NCI-H1694 (cell line): ENCODE measurements around the gene NAALADL2.

Experiments
- DNase-seq: peaks from one replicate; lab custom pipeline; 2025; lab: John Stamatoyannopoulos, UW

Gene NAALADL2

GRCh38 chr3:174986685-174987084 is 127.6 kb downstream of the NAALADL2 start:
- DNase-seq, result no peak

GRCh38 chr3:175001091-175001490 is 142.0 kb downstream of the NAALADL2 start:
- no peak for DNase-seq

GRCh38 chr3:175002732-175003143 is 143.6 kb downstream of the NAALADL2 start:
- no peak for DNase-seq

GRCh38 chr3:175003590-175003989 is 144.5 kb downstream of the NAALADL2 start:
- no peak for DNase-seq

- DNase-seq, result no peak
Measured at GRCh38 chr3:175005193-175005592, 146.1 kb downstream of the NAALADL2 start.

GRCh38 chr3:175005881-175006280 is 146.7 kb downstream of the NAALADL2 start:
- DNase-seq, result no peak

- no peak for DNase-seq
Measured at GRCh38 chr3:175007306-175007705, 148.2 kb downstream of the NAALADL2 start.

GRCh38 chr3:175009295-175009694 is 150.2 kb downstream of the NAALADL2 start:
- no peak for DNase-seq

- DNase-seq, result no peak
Measured at GRCh38 chr3:175015056-175015635, 156.0 kb downstream of the NAALADL2 start.

- no peak for DNase-seq
Measured at GRCh38 chr3:175018946-175019727, 160.0 kb downstream of the NAALADL2 start.

- DNase-seq, result no peak
Measured at GRCh38 chr3:175020101-175020500, 161.0 kb downstream of the NAALADL2 start.

- DNase-seq, result no peak
Measured at GRCh38 chr3:175029828-175030227, 170.7 kb downstream of the NAALADL2 start.

GRCh38 chr3:175039875-175040274 is 180.7 kb downstream of the NAALADL2 start:
- DNase-seq, result no peak

GRCh38 chr3:175041369-175041768 is 182.2 kb downstream of the NAALADL2 start:
- DNase-seq, result no peak

GRCh38 chr3:175046601-175047000 is 187.5 kb downstream of the NAALADL2 start:
- DNase-seq, result no peak

GRCh38 chr3:175047786-175048185 is 188.7 kb downstream of the NAALADL2 start:
- DNase-seq, result no peak

GRCh38 chr3:175057401-175057800 is 198.3 kb downstream of the NAALADL2 start:
- DNase-seq, result peak; percentile 91

GRCh38 chr3:175059788-175060187 is 200.7 kb downstream of the NAALADL2 start:
- DNase-seq, result no peak

GRCh38 chr3:175065497-175065896 is 206.4 kb downstream of the NAALADL2 start:
- peak; percentile 54 for DNase-seq

GRCh38 chr3:175066617-175067415 is 207.7 kb downstream of the NAALADL2 start:
- no peak for DNase-seq

- DNase-seq, result no peak
Measured at GRCh38 chr3:175068587-175068986, 209.5 kb downstream of the NAALADL2 start.

GRCh38 chr3:175070946-175071345 is 211.8 kb downstream of the NAALADL2 start:
- DNase-seq, result no peak
